SK-N-SH (cell line): Measurements from ENCODE around the gene RBP5. TPM values are rescaled to one million over a fixed set of nuclear protein-coding genes. Genes with fewer than 3 reads are reported as not detected.

ENCODE experiments used
- CTCF ChIA-PET: fragments of 300-600, 350-600 bp; formaldehyde crosslinking; extraction: SDS; loops from one replicate; lab custom pipeline; 2021; lab: Yijun Ruan, JAX
- POLR2A ChIA-PET: fragments of 350-600 bp; sonication (Branson Sonifier 250); formaldehyde crosslinking; extraction: SDS; loops from one replicate; lab custom pipeline; 2020; ENCODE audit warnings: antibody characterized with exemption, inconsistent platforms; lab: Yijun Ruan, JAX
- DNase-seq: peaks from one replicate; pipeline ENCODE4 v3.0.0; 2012
- H2AFZ ChIP-seq: fragments of 200-600 bp; sonication (generic); 2 replicates; pipeline ENCODE4 v1.8.1; 2016; ENCODE audit warnings: antibody characterized with exemption, mild to moderate bottlenecking, low read depth
- H3F3A ChIP-seq: fragments of 200-600 bp; sonication (generic); replicated peaks from 2 replicates; pipeline ENCODE3; 2016; ENCODE audit warnings: antibody characterized with exemption, mild to moderate bottlenecking; ENCODE audit not compliant: insufficient read depth
- H3K27ac ChIP-seq, 2 experiments: fragments of 200-500 bp in 1 of 2; fragments of 200-600 bp in 1 of 2; sonication (Bioruptor generic) in 1 of 2; sonication (generic), shearing (Covaris generic) in 1 of 2; 2 replicates each; pipeline versions ENCODE4 v1.5.1 to v1.6.1; 2014 to 2016; ENCODE audit warnings: low read depth in 2 of 2, inconsistent platforms in 1 of 2, low read length in 1 of 2, mild to moderate bottlenecking in 1 of 2, mixed read lengths in 1 of 2
- H3K27me3 ChIP-seq: fragments of 200-600 bp; sonication (generic), shearing (Covaris generic); 2 replicates; pipeline ENCODE4 v1.6.1; 2016; ENCODE audit warnings: mixed run types; ENCODE audit not compliant: insufficient read depth
- H3K36me3 ChIP-seq, 2 experiments: fragments of 200-500 bp in 1 of 2; fragments of 200-600 bp in 1 of 2; sonication (Bioruptor generic) in 1 of 2; sonication (generic) in 1 of 2; replicated peaks in 1 of 2; 2 replicates each; pipeline versions ENCODE3 to v1.5.1; 2014 to 2016; ENCODE audit warnings: low read length in 1 of 2, mild to moderate bottlenecking in 1 of 2; ENCODE audit not compliant: insufficient read depth in 2 of 2, control insufficient read depth in 1 of 2
- H3K4me1 ChIP-seq, 2 experiments: fragments of 200-500 bp in 1 of 2; fragments of 200-600 bp in 1 of 2; sonication (Bioruptor generic) in 1 of 2; sonication (generic), shearing (Covaris generic) in 1 of 2; 2 replicates each; pipeline versions ENCODE4 v1.5.1 to v1.6.1; 2014 to 2016; ENCODE audit warnings: low read depth in 1 of 2, low read length in 1 of 2, mixed run types in 1 of 2; ENCODE audit not compliant: insufficient read depth in 2 of 2, control insufficient read depth in 1 of 2
- H3K4me2 ChIP-seq: fragments of 200-600 bp; sonication (generic), shearing (Covaris generic); 2 replicates; pipeline ENCODE4 v1.6.1; 2017; ENCODE audit warnings: mixed run types
- H3K4me3 ChIP-seq, 2 experiments: fragments of 200-500 bp in 1 of 2; fragments of 200-600 bp in 1 of 2; sonication (Bioruptor generic) in 1 of 2; sonication (generic), shearing (Covaris generic) in 1 of 2; 2 replicates each; pipeline versions ENCODE4 v1.5.1 to v1.8.1; 2014 to 2016; ENCODE audit warnings: low read depth in 2 of 2, inconsistent platforms in 1 of 2, low read length in 1 of 2, mild to moderate bottlenecking in 1 of 2, mixed read lengths in 1 of 2, moderate library complexity in 1 of 2
- H3K79me2 ChIP-seq: fragments of 200-600 bp; sonication (generic); 2 replicates; pipeline ENCODE4 v1.8.1; 2017; ENCODE audit warnings: mild to moderate bottlenecking; ENCODE audit not compliant: insufficient read depth
- H3K9ac ChIP-seq: fragments of 200-600 bp; sonication (generic); 2 replicates; pipeline ENCODE4 v1.6.1; 2017; ENCODE audit warnings: mixed run types
- H3K9me2 ChIP-seq: fragments of 200-600 bp; sonication (generic); 2 replicates; pipeline ENCODE4 v1.6.1; 2017; ENCODE audit warnings: mixed run types
- H3K9me3 ChIP-seq: fragments of 200-600 bp; sonication (generic); 2 replicates; pipeline ENCODE4 v1.6.1; 2017; ENCODE audit warnings: mixed run types, mild to moderate bottlenecking, moderate library complexity
- H4K20me1 ChIP-seq: fragments of 200-600 bp; sonication (generic); 2 replicates; pipeline ENCODE4 v1.6.1; 2017; ENCODE audit warnings: mild to moderate bottlenecking, mixed run types; ENCODE audit not compliant: insufficient read depth
- CHD2 ChIP-seq: fragments of 150-350 bp; IDR thresholded peaks from 2 replicates; pipeline ENCODE4 v1.6.1; 2018; ENCODE audit warnings: low read length; ENCODE audit not compliant: partially characterized antibody
- CTCF ChIP-seq: fragments of 200-600 bp; sonication (generic); IDR thresholded peaks from 2 replicates; pipeline ENCODE4 v1.6.1; 2017; ENCODE audit warnings: antibody characterized with exemption, mild to moderate bottlenecking, moderate library complexity
- EP300 ChIP-seq, 2 experiments: IDR thresholded peaks; 2 replicates each; pipeline versions ENCODE4 v1.4.0 to v1.6.1; 2012; ENCODE audit warnings: borderline replicate concordance in 1 of 2, low read depth in 1 of 2, low read length in 1 of 2
- EZH2phosphoT487 ChIP-seq: fragments of 200-600 bp; sonication (generic); IDR thresholded peaks from 2 replicates; pipeline ENCODE4 v1.6.1; 2017; ENCODE audit warnings: low read depth, mixed run types, mild to moderate bottlenecking, antibody characterized with exemption, moderate library complexity, borderline replicate concordance
- FOXM1 ChIP-seq: IDR thresholded peaks from 2 replicates; pipeline ENCODE4 v1.4.0; 2012; ENCODE audit warnings: low read depth, mild to moderate bottlenecking
- IRF3 ChIP-seq: fragments of 150-350 bp; IDR thresholded peaks from 2 replicates; pipeline ENCODE4 v1.6.1; 2016; ENCODE audit warnings: mild to moderate bottlenecking, low read depth, low read length
- NFIC ChIP-seq: IDR thresholded peaks from 2 replicates; pipeline ENCODE4 v1.4.0; 2012; ENCODE audit warnings: borderline replicate concordance
- NRF1 ChIP-seq: IDR thresholded peaks from 2 replicates; pipeline ENCODE4 v1.6.1; 2012; ENCODE audit warnings: low read depth, mild to moderate bottlenecking, low read length
- PBX3 ChIP-seq: IDR thresholded peaks from 2 replicates; pipeline ENCODE4; 2012
- POLR2AphosphoS5 ChIP-seq: IDR thresholded peaks from 2 replicates; pipeline ENCODE4 v1.6.1; 2012; ENCODE audit warnings: low read depth, low read length
- RAD21 ChIP-seq: IDR thresholded peaks from 2 replicates; pipeline ENCODE4 v1.6.1; 2012; ENCODE audit warnings: mild to moderate bottlenecking, low read length
- REST ChIP-seq: IDR thresholded peaks from 2 replicates; pipeline ENCODE4 v1.6.1; 2012; ENCODE audit warnings: mild to moderate bottlenecking, low read depth, low read length, moderate library complexity
- RFX5 ChIP-seq: IDR thresholded peaks from 2 replicates; pipeline ENCODE4 v1.6.1; 2012; ENCODE audit warnings: mild to moderate bottlenecking, improper control_type of control experiment, low read length
- TCF12 ChIP-seq: IDR thresholded peaks from 2 replicates; pipeline ENCODE4 v1.4.0; 2012
- TEAD4 ChIP-seq: IDR thresholded peaks from 2 replicates; pipeline ENCODE4 v1.4.0; 2012; ENCODE audit warnings: mild to moderate bottlenecking, borderline replicate concordance; ENCODE audit not compliant: insufficient read depth
- WGBS: methylation state at CpG from one replicate; pipeline ENCODE4 v1.1.6; 2017; ENCODE audit warnings: low lambda C conversion rate; 5-methylcytosine and 5-hydroxymethylcytosine counted together
- polyA plus RNA-seq, 3 experiments: library from polyadenylated mRNA; depleted of rRNA; stranded (reverse); fragments of >200 nt; gene quantifications; 2 replicates each; pipeline ENCODE4 v1.2.3, GENCODE V29; 2012

The RBP5 gene
- polyA plus RNA-seq, 1 of the 3 experiments (the other 2 are of a cell fraction), result 0.12 TPM

- no peak overlapping the region for H3K4me3 ChIP-seq
- TF ChIP-seq CHD2, result no peak
- no peak overlapping the region for H3K9ac ChIP-seq
- WGBS, result 71% methylated on average over 16 of the region's 26 CpGs
- H3K4me1 ChIP-seq, result peaks cover 0 to 8% of the 10 kb centered on the region in 2 experiments; a peak in 1 of 4 replicates
- H3F3A ChIP-seq, result peaks cover 6% of the 10 kb centered on the region
- DNase-seq, result no peak
- no peaks in the 10 kb centered on the region for H3K9me3 ChIP-seq
- H3K27ac ChIP-seq, result no peak overlapping the region
- H3K27me3 ChIP-seq, result no peaks in the 10 kb centered on the region
- H3K36me3 ChIP-seq, result no peaks in the 10 kb centered on the region
- no peak overlapping the region for H3K4me2 ChIP-seq
- ChIA-PET CTCF (interaction anchor here (0.8 to 2.2 kb wide), 7 partner anchors 11 to 151 kb away, joined by 3 to 9 read pairs (median 3); no protein-coding TSS in a partner anchor), POLR2A (interaction anchor here (1.0 kb wide), 1 partner anchor 151 kb away, joined by 3 read pairs; no protein-coding TSS in a partner anchor)
- H4K20me1 ChIP-seq, result no peaks in the 10 kb centered on the region
- H3K9me2 ChIP-seq, result no peaks in the 10 kb centered on the region
- no peak overlapping the region for H2AFZ ChIP-seq
- no peaks in the 10 kb centered on the region for H3K79me2 ChIP-seq
Observed at GRCh38 chr12:7096006-7096932, 32.4 kb downstream of the RBP5 start.

GRCh38 chr12:7093892-7094291 lies 34.8 kb downstream of the RBP5 start:
- no peaks in the 10 kb centered on the region for H3K9me2 ChIP-seq
- no peaks in the 10 kb centered on the region for H3K9me3 ChIP-seq
- H3K9ac ChIP-seq, result no peak overlapping the region
- 82% methylated on average over 10 of the region's 10 CpGs for WGBS
- peaks cover 6% of the 10 kb centered on the region for H3F3A ChIP-seq
- H3K27ac ChIP-seq, result no peak overlapping the region
- no peaks in the 10 kb centered on the region for H3K79me2 ChIP-seq
- CTCF ChIA-PET, result interaction anchor here (1.0 to 2.5 kb wide), 7 partner anchors 8 to 203 kb away, joined by 3 to 19 read pairs (median 4); no protein-coding TSS in a partner anchor
- H3K4me3 ChIP-seq, result no peak overlapping the region
- no peaks in the 10 kb centered on the region for H3K36me3 ChIP-seq
- no peak overlapping the region for H3K4me2 ChIP-seq
- H3K4me1 ChIP-seq, result peaks cover 0 to 8% of the 10 kb centered on the region in 2 experiments; a peak in 1 of 4 replicates
- H2AFZ ChIP-seq, result no peak overlapping the region
- no peaks in the 10 kb centered on the region for H4K20me1 ChIP-seq
- no peak for DNase-seq
- no peaks in the 10 kb centered on the region for H3K27me3 ChIP-seq
- POLR2A ChIA-PET, result no interaction called here
- no peak for TF ChIP-seq FOXM1
- TF ChIP-seq RFX5, result no peak
- no peak for TF ChIP-seq TEAD4
- TF ChIP-seq RAD21, result no peak
- TF ChIP-seq CTCF, result no peak
- no peak for TF ChIP-seq EZH2phosphoT487
- no peak for TF ChIP-seq IRF3
- TF ChIP-seq EP300 (IDR thresholded peaks at IDR 0.05; ENCODE audit: borderline replicate concordance in 1 of 2, low read depth in 1 of 2, low read length in 1 of 2), result no peak
- TF ChIP-seq TCF12, result no peak
- no peak for TF ChIP-seq REST
- no peak for TF ChIP-seq NFIC
- TF ChIP-seq POLR2AphosphoS5, result no peak
- no peak for TF ChIP-seq NRF1
- TF ChIP-seq PBX3, result no peak
- TF ChIP-seq, all 33 proteins: peak for 0
